SK-N-DZ (cell line): ENCODE measurements around the gene MRPL3.
"Not testable (repeated sequence)": the region's sequence is repeated elsewhere in the genome, so short reads cannot be mapped to it uniquely, and the experiment has no call there.

Source experiments
- DNase-seq: peaks from one replicate; pipeline ENCODE4 v3.0.0-alpha.2; 2015; ENCODE audit warnings: low spot score

The MRPL3 gene

GRCh38 chr3:131494706-131495105 lies 8.1 kb downstream of the MRPL3 start:
- DNase-seq, result no peak

GRCh38 chr3:131491775-131492174 lies 11.0 kb downstream of the MRPL3 start:
- no peak for DNase-seq

- DNase-seq, result no peak
Measured at GRCh38 chr3:131491084-131491483, 11.7 kb downstream of the MRPL3 start.

DNA sequence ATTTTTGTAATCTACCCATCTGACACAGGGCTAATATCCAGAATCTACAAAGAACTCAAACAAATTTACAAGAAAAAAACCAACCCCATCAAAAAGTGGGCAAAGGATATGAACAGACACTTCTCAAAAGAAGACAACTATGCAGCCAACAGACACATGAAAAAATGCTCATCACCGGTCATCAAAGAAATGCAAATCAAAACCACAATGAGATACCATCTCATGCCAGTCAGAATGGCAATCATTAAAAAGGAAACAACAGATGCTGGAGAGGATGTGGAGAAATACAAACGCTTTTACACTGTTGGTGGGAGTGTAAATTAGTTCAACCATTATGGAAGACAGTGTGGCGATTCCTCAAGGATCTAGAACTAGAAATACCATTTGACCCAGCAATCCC lies 16.2 kb downstream of the MRPL3 start:
- DNase-seq, result not testable (repeated sequence)

DNA sequence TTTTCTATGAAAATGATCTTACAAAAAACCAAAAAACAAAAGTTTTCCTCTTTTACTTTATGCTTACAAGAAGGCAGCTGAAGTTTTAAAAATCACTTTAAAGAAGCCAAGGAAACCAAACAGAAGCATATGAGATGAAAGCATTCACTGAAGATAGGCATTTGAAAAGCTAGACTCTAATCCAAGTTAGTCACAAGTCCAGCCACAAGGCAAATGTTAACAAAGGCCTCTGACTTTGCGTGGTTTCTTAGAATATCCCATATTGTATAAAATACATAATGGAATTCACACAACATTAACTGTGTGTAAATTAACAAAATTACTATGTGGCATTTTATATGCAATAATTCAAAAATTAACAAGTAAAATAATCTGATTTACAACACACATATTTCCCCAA lies 17.7 kb downstream of the MRPL3 start:
- no peak for DNase-seq

GRCh38 chr3:131484496-131485111 lies 18.2 kb downstream of the MRPL3 start:
- no peak for DNase-seq

GRCh38 chr3:131480116-131480515 lies 22.7 kb downstream of the MRPL3 start:
- DNase-seq, result no peak

GRCh38 chr3:131477813-131478212 lies 25.0 kb downstream of the MRPL3 start:
- no peak for DNase-seq

GRCh38 chr3:131474115-131474514 lies 28.7 kb downstream of the MRPL3 start:
- DNase-seq, result no peak

DNA sequence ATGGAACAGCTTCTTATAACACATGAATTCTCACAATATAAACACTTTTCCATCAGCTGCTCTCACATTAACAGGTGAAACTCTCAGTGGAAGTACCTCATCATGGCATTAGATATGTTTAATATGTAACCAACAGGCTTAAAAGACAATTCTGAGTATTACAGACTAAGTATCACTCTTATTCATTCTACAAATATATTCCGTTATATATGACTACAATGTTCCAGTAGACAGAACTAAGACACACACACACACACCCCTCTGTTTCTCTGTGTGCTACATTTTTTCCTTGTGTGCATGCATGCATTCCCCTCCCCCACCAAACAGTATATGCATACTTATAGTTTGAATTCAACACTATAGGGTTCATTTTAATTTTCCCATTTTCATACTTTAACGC lies 32.4 kb downstream of the MRPL3 start:
- DNase-seq, result no peak

DNA sequence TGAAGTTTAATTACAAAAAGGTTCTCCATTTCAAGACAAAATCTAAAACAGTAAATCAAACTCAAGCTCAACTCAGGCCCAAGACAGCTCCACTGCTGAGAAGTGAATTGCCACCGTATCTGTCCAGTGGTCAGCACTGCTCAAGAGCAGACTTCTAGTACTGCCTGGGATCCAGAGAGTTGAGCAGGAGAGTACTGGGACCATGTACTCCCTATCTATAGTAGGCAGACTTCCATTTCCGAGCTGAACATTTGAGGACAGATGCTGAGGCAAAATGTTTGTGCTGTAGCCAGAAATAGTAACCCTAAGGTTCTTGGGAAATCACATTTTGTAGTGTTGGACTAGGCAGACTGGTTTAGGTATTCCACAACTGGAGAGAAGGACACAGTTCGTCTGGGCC lies 44.1 kb downstream of the MRPL3 start:
- DNase-seq, result no peak

DNA sequence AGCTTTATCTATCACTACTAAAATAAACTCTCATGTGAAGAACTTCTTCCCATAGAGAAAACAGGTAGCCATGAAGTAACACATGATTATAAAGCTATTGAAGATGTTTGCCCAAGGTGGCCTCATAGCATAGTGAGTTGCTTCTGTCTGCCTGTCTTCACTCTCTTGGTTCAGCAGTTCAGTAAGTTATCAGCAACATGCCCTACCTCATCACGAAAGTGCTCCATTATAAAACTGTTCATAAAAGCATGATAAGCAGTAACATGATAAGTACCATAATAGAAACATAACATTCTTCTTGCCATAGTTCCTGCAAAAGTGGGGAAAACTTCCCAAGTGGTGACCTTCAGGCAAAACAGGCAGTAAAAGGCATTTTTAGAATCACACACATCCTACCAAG lies 45.6 kb downstream of the MRPL3 start:
- no peak for DNase-seq

- no peak for DNase-seq
Measured at GRCh38 chr3:131454501-131454900, 48.3 kb downstream of the MRPL3 start.

DNA sequence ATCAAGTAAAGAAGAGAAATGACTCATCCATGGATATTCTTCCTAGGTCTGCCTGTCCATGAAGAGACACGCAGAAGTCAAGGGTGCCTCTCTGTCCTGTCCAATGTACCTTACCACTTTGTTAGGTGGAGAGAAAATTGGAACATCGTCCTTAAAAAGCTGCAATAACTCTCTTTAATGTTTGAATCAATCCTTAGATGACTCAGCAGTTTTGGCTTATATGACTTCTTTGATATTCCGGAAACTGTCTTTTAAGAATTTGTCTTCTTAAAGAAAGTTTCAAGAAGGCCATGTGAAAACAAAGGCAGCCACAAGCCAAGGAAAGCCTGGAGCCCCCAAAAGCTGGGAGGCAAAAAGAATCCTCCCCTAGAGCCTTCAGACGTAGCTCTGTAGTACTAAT lies 49.2 kb downstream of the MRPL3 start:
- no peak for DNase-seq

GRCh38 chr3:131447349-131447748 lies 55.4 kb downstream of the MRPL3 start:
- no peak for DNase-seq

- no peak for DNase-seq
Measured at GRCh38 chr3:131444180-131444579, 58.6 kb downstream of the MRPL3 start.

DNA sequence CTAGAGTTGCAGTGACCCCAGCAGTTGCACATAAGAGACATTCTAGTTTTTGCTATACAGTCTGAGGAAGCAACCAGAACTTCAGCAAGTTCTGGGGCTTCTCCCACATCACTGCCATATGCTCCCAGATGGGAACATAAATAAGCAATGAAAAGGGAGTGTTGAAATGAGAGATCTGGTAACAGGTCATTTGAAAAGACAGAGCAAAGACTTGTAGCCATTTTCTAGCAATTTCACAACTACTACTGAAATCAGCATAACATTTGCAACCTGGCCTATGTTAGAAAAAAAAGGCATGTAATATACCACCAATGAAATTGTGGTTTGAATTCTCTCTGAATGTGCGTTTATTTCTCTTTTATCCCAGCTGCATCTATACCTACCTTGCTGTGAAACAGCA lies 63.7 kb downstream of the MRPL3 start:
- DNase-seq, result no peak

GRCh38 chr3:131435000-131435399 lies 67.8 kb downstream of the MRPL3 start:
- DNase-seq, result no peak

DNA sequence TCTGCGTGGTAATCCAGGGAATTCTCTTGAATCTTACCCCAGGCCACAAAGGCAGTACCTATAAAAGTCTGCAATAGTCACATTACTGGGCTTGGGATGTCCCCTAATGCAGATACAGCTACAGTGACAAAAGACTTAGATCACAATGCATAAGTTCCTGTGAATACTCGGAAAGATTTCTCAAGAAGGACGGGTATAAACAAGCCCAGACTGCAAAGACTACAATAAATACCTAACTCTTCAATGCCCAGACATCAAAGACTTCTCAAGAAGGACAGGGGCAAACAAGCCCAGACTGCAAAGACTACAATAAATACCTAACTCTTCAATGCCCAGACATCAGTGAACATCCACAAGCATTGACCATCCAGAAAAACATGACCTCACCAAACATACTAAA lies 70.3 kb downstream of the MRPL3 start:
- no peak for DNase-seq

DNA sequence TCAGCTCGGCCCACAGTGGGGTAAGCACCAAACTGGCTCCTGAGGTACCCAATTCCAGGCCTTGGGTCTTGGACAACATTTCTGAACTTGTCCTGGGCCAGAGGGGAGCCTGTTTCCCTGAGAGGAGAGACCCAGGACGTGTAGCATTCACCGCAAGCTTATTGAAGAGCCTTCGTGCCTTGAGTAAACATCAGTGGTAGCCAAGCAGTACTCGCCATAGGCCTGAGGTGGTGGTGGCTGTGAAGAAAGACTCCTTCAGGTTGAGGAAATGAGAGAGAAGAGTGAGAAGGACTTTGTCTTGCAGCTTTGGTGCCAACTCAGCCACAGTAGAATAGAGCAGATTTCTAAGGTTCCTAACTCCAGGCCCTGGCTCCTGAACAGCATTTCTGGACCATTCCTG lies 71.0 kb downstream of the MRPL3 start:
- DNase-seq, result no peak

DNA sequence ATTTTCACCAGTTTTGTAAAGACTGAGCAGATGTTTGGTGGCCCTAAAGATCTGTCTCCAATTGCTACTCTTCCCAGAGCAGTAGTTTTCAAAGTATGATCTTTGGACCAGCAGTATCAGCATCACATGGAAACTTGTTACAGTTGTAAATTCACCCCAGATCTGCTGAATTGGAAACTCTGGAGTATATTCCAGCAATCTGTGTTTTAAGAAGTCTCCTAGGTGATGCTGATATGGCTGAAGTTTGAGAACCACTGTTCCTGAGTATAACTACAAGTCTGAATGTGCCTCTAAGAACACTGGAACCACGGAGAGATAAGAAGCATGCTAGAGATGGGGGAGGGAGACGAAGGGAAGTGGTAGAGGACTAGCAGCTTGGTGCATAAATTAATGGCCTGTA lies 75.5 kb downstream of the MRPL3 start:
- no peak for DNase-seq

DNA sequence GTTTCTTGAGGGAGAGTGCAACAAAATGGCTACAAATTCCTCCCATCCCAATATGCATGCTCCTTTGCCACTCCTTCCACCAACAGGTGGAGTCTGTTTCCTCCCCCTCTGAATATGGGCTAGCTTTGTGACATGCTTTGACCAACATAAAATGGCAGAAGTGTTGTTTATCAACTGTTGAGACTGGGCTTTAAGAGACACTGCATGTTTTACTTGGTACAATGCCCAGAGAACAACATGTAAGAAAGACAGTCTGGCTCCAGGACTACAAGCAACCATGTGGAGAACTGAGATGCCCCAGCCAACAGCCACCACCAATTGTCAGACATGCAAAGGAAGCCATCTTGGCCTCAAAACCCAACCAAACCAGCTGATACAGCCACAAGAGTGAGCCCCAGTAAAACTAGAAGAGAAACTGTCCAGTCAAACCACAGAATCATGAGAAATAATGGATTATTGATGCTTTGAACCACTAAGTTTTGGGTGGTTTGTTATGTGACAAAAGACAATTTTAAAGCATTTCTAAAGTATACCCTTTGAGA lies 80.7 kb downstream of the MRPL3 start:
- no peak for DNase-seq

DNA sequence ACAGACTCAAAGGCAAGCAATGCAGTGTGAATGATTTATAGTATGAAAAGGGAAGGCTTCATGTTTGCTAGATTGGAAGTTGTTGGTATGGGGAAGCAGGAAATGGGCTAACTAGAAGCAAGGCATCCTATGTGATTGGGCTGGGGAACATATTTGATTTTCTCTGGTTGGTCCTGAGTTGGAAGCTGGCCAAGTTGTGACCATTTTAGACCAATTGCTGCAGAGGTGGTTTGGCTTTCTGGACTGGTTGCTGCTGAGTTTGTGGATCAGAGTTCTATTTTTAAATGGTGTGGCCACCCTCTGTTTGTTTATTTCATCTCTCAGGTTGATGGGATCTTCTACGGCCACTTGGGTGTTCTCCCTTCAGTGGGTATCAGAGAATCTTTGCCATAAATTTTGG lies 81.5 kb downstream of the MRPL3 start:
- no peak for DNase-seq

GRCh38 chr3:131417751-131418150 lies 85.0 kb downstream of the MRPL3 start:
- no peak for DNase-seq
